Heart left ventricle (tissue), 16 donors: ENCODE measurements around the gene KLRF1. TPM values are rescaled to one million over a fixed set of nuclear protein-coding genes. Genes with fewer than 3 reads are reported as not detected.

Experiments
- ATAC-seq, 4 donors: fragments of 200-7000 bp; cut with Tn5 transposase; one replicate each; pipeline ENCODE4 v1.9.1; 2020 to 2022; ENCODE audit warnings: moderate library complexity in 4 of 4, mild to moderate bottlenecking in 3 of 4, moderate number of reproducible peaks in 1 of 4
- DNase-seq, 5 donors: peaks; one replicate each; pipeline ENCODE4 v3.0.0-alpha.2; 2020
- H3K27ac ChIP-seq, 12 donors: fragments of 200-600 bp; sonication (generic) in 4 of 12; one replicate each; pipeline versions ENCODE4 v1.5.0 to v1.8.0; 2016 to 2022; ENCODE audit warnings: mild to moderate bottlenecking in 2 of 12
- H3K27me3 ChIP-seq, 9 donors: fragments of 200-600 bp; sonication (generic) in 2 of 9; one replicate each; pipeline versions ENCODE4 v1.5.1 to v1.8.0; 2016 to 2022; ENCODE audit warnings: mild to moderate bottlenecking in 3 of 9
- H3K36me3 ChIP-seq, 9 donors: fragments of 200-600 bp; sonication (generic) in 2 of 9; one replicate each; pipeline versions ENCODE4 v1.5.0 to v1.8.0; 2018 to 2022; ENCODE audit warnings: mild to moderate bottlenecking in 2 of 9
- H3K4me1 ChIP-seq, 12 donors: fragments of 200-600 bp; sonication (generic) in 4 of 12; one replicate each; pipeline versions ENCODE4 v1.5.0 to v1.8.0; 2016 to 2022; ENCODE audit warnings: mild to moderate bottlenecking in 3 of 12
- H3K4me3 ChIP-seq, 12 donors: fragments of 200-600 bp; sonication (generic) in 4 of 12; one replicate each; pipeline versions ENCODE4 v1.5.0 to v1.8.0; 2017 to 2022; ENCODE audit warnings: mild to moderate bottlenecking in 9 of 12, moderate library complexity in 4 of 12
- H3K9me3 ChIP-seq, 12 donors: fragments of 200-600 bp; sonication (generic) in 4 of 12; one replicate each; pipeline versions ENCODE4 v1.5.0 to v1.8.0; 2016 to 2022; ENCODE audit warnings: mild to moderate bottlenecking in 1 of 12
- CTCF ChIP-seq, 12 donors: fragments of 200-600 bp; sonication (generic) in 4 of 12; IDR thresholded peaks; one replicate each; pipeline versions ENCODE4 v1.5.0 to v1.8.0; 2018 to 2022; ENCODE audit warnings: antibody characterized with exemption in 12 of 12, mild to moderate bottlenecking in 5 of 12
- POLR2A ChIP-seq, 2 donors: fragments of 450-650 bp; IDR thresholded peaks; one replicate each; pipeline ENCODE4 v1.6.1; 2017; ENCODE audit warnings: antibody characterized with exemption in 2 of 2, mild to moderate bottlenecking in 2 of 2, moderate library complexity in 2 of 2
- WGBS, 4 donors: extraction: QIAGEN DNeasy Blood & Tissue Kit in 2 of 4; methylation state at CpG; one replicate each; pipeline versions ENCODE4 v1.1.5 to v1.1.7; 2013 to 2018; 5-methylcytosine and 5-hydroxymethylcytosine counted together
- intact Hi-C, 10 donors: fragments of 100-400 bp; cut with DNase I; formaldehyde crosslinking; loops; one replicate each; pipeline versions ENCODE4 v1.11.1 to v1.14.2; 2022
- polyA plus RNA-seq, 2 donors: library from polyadenylated mRNA; stranded (reverse); fragments of 200-250 nt; gene quantifications; one replicate each; pipeline ENCODE4 v1.2.3, GENCODE V29; 2013
- total RNA-seq, 9 donors: library from RNA; depleted of rRNA in 2 of 9; stranded (reverse); fragments of >200 nt in 2 of 9; fragmentation: NEBNext Ultra II Directional in 3 of 9; extraction: Animal tissue kit (Norgen Biotek cat#: 25700) in 3 of 9; gene quantifications; one replicate each; pipeline versions ENCODE4 v1.1.0 to v1.2.4, GENCODE V29; 2016 to 2023
- donor health status: ischemic (EF 13 %, LVEDD 7.1; RV severe dilation, severe dysfunction).
- donor health status: healthy with polysubstance abuse.
- donor health status: DM: no; HTN: yes; CAD: no.
- donor health status: DM: no; HTN: no; CAD: no.
- donor health status: ischemic (EF 25% LVEDD 6.9; RV normal size, moderate dysfunction).
- donor health status: ischemic (EF 25% LVEDD 5.7; RV mildly dilated, moderate dysfunction).
- donor health status: healthy.
- donor health status: DM: yes; HTN: yes; CAD: no.
- donor health status: ischemic (EF 35%, LVEDD 5.7; RV mildly dilated, moderate dysfunction).
- donor health status: nonischemic (EF 11% LVEDD 7.7; RV severe dilation, severe dysfunction).
- donor health status: DM: yes; HTN: yes; CAD: no.
- donor health status: PGD.
- donor health status: ischemic (EF 29% LVEDD 5.4; RV normal size, mild dysfunction).
- donor health status: nonischemic (EF 23%, LVEDD 6.1; RV moderate dilation, normal function).

KLRF1 gene
- total and polyA plus RNA-seq, 11 donors = 0.08 to 1.1 (median 0.56) TPM; not detected in 2

DNA sequence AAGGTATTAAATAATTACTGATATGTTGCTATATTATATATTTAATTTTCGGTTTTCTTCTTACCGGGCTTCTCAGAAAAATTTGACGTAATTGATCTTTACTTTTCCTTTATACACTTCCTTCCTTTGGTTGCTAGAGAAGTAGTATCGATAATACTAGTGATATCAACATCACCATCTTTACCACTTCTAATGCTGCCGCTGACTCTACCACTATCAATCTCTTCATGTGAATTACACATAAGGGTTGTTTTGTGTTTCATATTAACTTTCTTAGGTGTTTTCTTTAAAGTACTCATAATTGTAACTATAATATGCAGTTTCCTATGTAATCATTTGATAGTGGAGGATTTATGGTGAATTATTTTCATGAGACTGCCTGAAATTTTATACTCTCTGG lies 30.9 kb upstream of the KLRF1 start:
- WGBS, 4 donors = 69 to 93% (median 89%) methylated on average over 5 of the region's 5 CpGs
- ATAC-seq (no peak), DNase-seq (no peak)
- no peak overlapping the region for H3K4me3 ChIP-seq
- H3K27ac ChIP-seq = peak overlapping the region in 1 of 12 donors; percentile 14
- H3K27me3 ChIP-seq = no peaks in the 10 kb centered on the region
- TF ChIP-seq POLR2A (IDR thresholded peaks at IDR 0.05) (no peak), CTCF (IDR thresholded peaks at IDR 0.05) (no peak)
- peaks cover 0 to 32% (median 0%) of the 10 kb centered on the region in 12 donors for H3K4me1 ChIP-seq
- H3K9me3 ChIP-seq = no peaks in the 10 kb centered on the region
- H3K36me3 ChIP-seq = no peaks in the 10 kb centered on the region
- intact Hi-C loops = loop anchor here in 1 of 10 donors (5.0 kb wide), 1 partner anchor 44 kb away; no protein-coding TSS in a partner anchor

DNA sequence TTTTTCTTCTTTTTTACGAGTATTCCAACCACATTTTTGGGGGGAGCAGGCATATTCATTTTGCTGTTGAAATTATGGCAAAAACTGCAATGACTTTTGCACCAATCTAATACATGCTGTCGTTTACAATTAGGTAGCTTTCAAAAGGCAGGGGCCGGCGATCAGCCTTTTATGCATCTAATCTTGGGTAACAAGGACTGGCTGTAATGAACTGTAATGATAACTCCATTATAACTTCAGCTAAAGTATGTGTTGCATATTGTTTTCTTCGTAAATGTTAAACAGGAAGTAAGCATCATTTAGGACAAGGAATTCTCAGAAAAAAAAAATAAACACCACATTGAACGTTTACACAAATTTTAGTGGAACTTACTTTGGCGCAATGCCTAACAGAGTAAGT lies 30.3 kb upstream of the KLRF1 start:
- intact Hi-C loops = loop anchor here in 1 of 10 donors (5.0 kb wide), 1 partner anchor 45 kb away; no protein-coding TSS in a partner anchor
- DNase-seq (no peak), ATAC-seq (no peak)
- no peaks in the 10 kb centered on the region for H3K27me3 ChIP-seq
- no peaks in the 10 kb centered on the region for H3K9me3 ChIP-seq
- no peak overlapping the region for H3K27ac ChIP-seq
- H3K4me3 ChIP-seq = no peak overlapping the region
- no peak for TF ChIP-seq CTCF (IDR thresholded peaks at IDR 0.05)
- TF ChIP-seq POLR2A (IDR thresholded peaks at IDR 0.05) = no peak
- H3K36me3 ChIP-seq = no peaks in the 10 kb centered on the region
- WGBS, 4 donors = 65 to 73% (median 70%) methylated on average over 7 of the region's 7 CpGs
- H3K4me1 ChIP-seq = peaks cover 0 to 32% (median 0%) of the 10 kb centered on the region in 12 donors

DNA sequence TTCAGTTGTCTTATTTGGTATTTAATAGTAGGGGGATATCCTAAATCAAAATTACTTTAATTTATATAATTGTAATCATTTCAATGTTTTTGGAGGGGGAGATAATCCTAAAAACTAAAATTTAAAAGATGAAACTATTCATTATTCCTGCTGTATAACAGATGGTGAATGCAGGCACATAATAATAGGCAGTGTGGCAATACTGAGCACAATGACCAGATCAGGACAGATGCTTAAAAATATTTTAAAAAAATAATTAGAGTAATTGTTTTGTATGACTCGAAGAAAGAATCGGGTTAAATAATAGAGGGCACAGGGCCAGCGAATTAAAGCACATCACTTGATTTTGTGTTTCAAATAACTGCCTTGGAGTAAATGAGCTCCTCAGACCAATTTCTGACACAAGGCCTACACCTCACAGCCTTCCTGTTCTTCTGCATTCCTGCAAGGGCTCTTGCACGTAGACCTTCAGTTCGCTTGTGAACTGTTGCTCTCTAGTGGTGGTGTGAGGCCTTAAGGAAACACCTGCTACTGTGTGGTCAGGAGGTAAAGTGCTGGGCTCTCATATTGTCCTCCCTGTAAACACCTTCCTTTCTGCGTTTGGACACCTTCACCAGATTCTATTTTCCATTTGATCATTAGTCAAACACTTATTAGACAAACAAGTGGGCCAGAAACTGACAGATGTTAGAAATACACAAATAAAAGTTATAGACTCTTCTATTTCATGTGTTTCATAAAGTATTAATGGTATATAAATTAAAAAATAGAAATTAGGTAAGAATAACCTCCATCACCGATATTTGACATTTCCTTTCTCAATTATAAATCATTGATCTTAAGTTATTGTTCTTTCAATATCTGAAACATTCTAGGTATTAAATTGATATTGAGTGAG lies 29.3 kb upstream of the KLRF1 start:
- no peak overlapping the region for H3K4me3 ChIP-seq
- 44 to 58% (median 48%) methylated on average over 7 of the region's 7 CpGs for WGBS, 4 donors
- no peaks in the 10 kb centered on the region for H3K36me3 ChIP-seq
- H3K27ac ChIP-seq = no peak overlapping the region
- intact Hi-C loops = loop anchor here in 2 of 10 donors (2.0 to 5.0 kb wide), 2 partner anchors 46 to 49 kb away; no protein-coding TSS in a partner anchor
- TF ChIP-seq CTCF (IDR thresholded peaks at IDR 0.05) (peak in 11 of 12 donors; percentile 4 to 46 (median 29)), POLR2A (IDR thresholded peaks at IDR 0.05) (no peak)
- no peak for DNase-seq
- H3K9me3 ChIP-seq = no peaks in the 10 kb centered on the region
- ATAC-seq = peak; percentile 47 to 86 (median 64)
- H3K4me1 ChIP-seq = peaks cover 0 to 32% (median 0%) of the 10 kb centered on the region in 12 donors
- no peaks in the 10 kb centered on the region for H3K27me3 ChIP-seq

DNA sequence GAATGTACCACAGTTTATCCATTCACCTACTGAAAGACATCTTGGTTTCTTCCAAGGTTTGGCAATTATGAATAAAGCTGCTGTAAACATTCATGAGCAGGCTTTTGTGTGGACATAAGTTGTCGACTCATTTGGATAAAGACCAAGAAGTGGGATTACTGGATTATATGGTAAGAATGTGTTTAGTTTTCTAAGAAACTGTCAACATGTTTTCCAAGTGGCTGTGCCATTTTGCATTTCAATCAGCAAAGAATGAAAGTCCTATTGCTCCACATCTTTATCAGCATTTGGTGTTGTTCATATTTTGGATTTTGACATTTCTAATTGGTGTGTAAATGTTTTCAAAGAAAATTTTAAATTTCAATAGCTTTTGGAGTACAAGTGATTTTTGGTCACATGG lies 27.3 kb upstream of the KLRF1 start:
- Histone ChIP-seq H3K4me1 (peaks cover 0 to 15% (median 0%) of the 10 kb centered on the region in 12 donors), H3K27me3 (no peaks in the 10 kb centered on the region), H3K27ac (no peak overlapping the region), H3K36me3 (no peaks in the 10 kb centered on the region), H3K9me3 (no peaks in the 10 kb centered on the region), H3K4me3 (no peak overlapping the region)
- no peak for DNase-seq
- intact Hi-C loops = loop anchor here in 2 of 10 donors (2.0 to 5.0 kb wide), 2 partner anchors 48 to 51 kb away; no protein-coding TSS in a partner anchor
- TF ChIP-seq POLR2A (IDR thresholded peaks at IDR 0.05) = no peak
- no peak for TF ChIP-seq CTCF (IDR thresholded peaks at IDR 0.05)
- 74 to 89% (median 82%) methylated on average over 1 of the region's 1 CpG for WGBS, 4 donors
- no peak for ATAC-seq
